ENCODE measurements around the gene ATP8A2. TPM values are rescaled to one million over a fixed set of nuclear protein-coding genes. Genes with fewer than 3 reads are reported as not detected.
"Not testable (repeated sequence)": the region's sequence is repeated elsewhere in the genome, so short reads cannot be mapped to it uniquely, and the experiment has no call there.

Gene ATP8A2
- total RNA-seq, 2 donors from 2014 or later, result 0.25 to 0.33 TPM

DNA sequence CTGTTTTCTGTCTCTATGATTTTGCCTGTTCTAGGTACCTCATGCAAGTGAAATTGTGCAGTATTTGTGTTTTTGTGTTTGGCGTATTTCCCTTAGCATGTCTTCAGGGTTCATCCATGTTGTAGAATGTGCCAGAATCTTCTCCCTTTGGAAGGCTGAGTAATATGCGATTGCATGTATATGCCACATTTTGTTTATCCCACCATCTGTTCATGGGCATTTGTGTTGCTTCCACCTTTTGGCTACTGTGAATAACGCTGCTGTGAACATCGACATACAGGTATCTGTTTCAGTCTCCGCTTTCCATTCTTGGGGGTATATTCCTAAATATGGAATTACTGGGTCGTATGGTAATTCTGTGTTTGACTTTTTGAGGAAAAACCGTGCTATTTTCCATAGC, 190.0 kb downstream of the ATP8A2 start:
- no peak for ATAC-seq
- DNase-seq (ENCODE audit: low spot score in 2 of 2), result no peak
- Mint-ChIP-seq H3K36me3 (peaks cover 0 to 4% of the 10 kb centered on the region in 2 donors), H3K9me3 (no peaks in the 10 kb centered on the region), H3K27ac (no peak overlapping the region)

GRCh38 chr13:25570185-25570584, 198.4 kb downstream of the ATP8A2 start:
- Mint-ChIP-seq H3K27ac (no peak overlapping the region), H3K36me3 (no peaks in the 10 kb centered on the region), H3K9me3 (no peaks in the 10 kb centered on the region)
- DNase-seq (ENCODE audit: low spot score in 2 of 2), result no peak
- no peak for ATAC-seq

DNA sequence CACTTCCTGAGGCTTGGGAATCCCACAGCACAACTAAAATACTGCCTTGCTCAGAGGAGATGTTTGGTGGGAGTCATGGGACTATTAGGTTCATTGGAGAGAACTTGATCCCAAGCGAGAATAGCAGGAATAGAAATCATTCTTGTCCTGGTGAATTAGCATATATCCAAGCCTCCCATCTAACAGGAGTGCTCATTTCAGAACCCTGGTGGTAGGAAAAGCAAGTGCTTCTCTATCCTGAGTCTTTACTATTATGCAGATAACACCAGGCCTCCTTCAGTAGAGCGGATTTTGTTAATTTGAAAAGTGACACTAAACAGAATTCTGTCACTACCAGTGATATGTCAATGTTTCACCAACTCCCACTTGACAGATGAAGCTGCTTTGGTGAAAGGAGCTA, 199.5 kb downstream of the ATP8A2 start:
- Mint-ChIP-seq H3K36me3 (no peaks in the 10 kb centered on the region), H3K9me3 (no peaks in the 10 kb centered on the region), H3K27ac (no peak overlapping the region)
- no peak for ATAC-seq
- no peak for DNase-seq (ENCODE audit: low spot score in 2 of 2)

DNA sequence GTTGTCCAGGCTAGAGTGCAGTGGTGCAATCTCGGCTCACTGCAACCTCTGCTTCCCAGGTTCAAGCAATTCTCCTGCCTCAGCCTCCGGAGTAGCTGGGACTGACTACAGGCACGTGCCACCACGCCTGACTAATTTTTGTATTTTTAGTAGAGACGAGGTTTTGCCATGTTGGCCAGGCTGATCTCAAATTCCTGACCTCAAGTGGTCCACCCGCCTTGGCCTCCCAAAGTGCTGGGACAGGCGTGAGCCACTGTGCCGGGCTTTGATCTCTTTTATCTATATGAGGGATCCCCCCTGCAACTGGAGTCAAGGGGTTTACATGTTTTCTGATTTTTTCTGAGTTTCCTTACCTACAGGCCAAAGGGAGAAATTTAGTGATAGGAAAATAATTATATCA, 200.4 kb downstream of the ATP8A2 start:
- not testable (repeated sequence) for H3K27ac Mint-ChIP-seq; ATAC-seq; H3K36me3 Mint-ChIP-seq; H3K9me3 Mint-ChIP-seq; DNase-seq (ENCODE audit: low spot score in 2 of 2)

DNA sequence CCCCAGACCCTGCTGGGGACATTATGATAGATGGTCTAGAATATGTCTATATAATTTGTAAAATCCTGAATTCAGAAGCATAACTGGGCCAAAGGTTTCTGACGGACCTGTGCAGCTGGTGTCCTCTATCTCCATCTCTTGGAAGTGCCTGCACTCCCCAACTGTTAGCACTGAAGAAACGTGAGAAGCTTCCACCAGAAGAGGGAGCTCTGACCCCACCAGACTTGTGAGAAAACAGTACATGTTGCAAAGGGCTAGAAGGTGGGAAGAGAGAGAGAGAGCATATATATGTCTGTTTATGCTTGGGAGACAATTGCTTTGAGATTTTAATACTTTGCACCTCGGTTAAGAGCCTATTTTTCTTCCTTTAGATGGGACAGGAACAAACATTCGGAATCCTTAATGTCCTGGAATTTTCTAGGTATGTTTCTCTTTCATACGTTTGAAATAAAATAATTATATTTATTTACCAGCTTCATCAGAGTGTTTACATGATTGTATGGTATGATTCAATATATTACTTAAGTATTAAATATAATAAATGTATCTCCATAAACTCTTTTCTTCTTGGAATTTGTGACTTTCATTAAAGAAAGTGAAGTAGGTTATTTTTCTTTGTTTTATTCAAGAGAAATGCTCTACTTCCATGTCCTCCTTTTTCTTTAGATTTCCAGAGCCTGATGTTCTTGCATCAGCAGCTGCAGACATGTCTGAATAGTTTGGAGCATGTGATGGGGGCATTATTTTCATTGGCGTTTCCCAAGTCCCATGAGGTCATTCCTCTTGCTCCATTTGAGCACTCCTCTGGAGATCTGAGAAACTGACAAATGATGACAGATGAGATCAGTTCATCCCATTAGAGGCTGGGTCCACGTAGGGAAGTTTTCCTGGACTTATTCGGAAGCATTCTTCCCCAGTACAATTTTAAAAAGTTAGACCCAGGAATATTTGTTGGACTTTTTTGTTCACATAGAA, 202.9 kb downstream of the ATP8A2 start:
- Mint-ChIP-seq H3K36me3 (no peaks in the 10 kb centered on the region), H3K27ac (no peak overlapping the region), H3K9me3 (no peaks in the 10 kb centered on the region)
- DNase-seq (ENCODE audit: low spot score in 2 of 2), result peak; percentile 57 to 75
- peak; percentile 59 to 81 for ATAC-seq

DNA sequence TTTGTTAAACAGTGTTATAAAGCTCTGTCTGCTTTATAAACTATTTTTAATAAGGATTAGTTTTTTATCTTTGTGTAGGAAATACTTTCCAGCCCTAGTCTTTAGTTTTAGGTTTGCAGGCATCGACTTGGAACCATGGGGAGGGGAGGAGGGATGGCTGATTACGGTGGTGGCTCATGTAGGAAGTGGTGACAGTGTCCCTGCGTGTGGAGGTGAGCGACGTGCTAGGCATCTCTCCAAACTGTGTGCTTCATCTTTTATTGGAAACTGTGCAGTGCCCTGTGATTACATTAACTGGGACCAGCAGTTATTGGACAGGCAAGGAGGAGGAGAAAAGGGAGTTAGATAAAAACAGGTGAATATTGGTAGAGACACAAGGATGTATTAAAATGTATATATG, 203.8 kb downstream of the ATP8A2 start:
- Mint-ChIP-seq H3K27ac (no peak overlapping the region), H3K9me3 (no peaks in the 10 kb centered on the region), H3K36me3 (no peaks in the 10 kb centered on the region)
- no peak for ATAC-seq
- DNase-seq (ENCODE audit: low spot score in 2 of 2), result no peak

GRCh38 chr13:25578526-25578925, 206.8 kb downstream of the ATP8A2 start:
- DNase-seq (ENCODE audit: low spot score in 2 of 2), result no peak
- ATAC-seq, result no peak
- no peaks in the 10 kb centered on the region for H3K9me3 Mint-ChIP-seq
- no peaks in the 10 kb centered on the region for H3K36me3 Mint-ChIP-seq
- H3K27ac Mint-ChIP-seq, result no peak overlapping the region

DNA sequence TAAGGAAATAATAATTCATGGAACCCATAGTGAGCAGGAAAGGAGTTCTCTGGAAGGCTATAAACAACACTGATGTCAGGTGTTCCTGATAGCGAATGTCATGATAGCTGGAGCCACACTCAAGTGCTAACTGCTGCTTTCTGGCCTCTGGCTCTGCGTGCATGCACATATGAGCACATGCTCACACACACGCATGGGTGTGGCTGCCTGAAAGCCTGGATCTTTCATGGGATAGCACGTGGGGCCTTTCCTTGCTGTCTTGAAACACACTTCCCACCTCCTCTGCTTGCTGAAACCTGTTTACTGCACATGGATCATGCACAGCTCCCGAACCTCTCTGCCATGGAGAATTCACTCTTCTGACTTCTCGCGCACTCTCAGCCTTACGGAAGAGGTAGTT, 207.4 kb downstream of the ATP8A2 start:
- no peak for ATAC-seq
- Mint-ChIP-seq H3K9me3 (no peaks in the 10 kb centered on the region), H3K27ac (no peak overlapping the region), H3K36me3 (no peaks in the 10 kb centered on the region)
- DNase-seq (ENCODE audit: low spot score in 2 of 2), result no peak

DNA sequence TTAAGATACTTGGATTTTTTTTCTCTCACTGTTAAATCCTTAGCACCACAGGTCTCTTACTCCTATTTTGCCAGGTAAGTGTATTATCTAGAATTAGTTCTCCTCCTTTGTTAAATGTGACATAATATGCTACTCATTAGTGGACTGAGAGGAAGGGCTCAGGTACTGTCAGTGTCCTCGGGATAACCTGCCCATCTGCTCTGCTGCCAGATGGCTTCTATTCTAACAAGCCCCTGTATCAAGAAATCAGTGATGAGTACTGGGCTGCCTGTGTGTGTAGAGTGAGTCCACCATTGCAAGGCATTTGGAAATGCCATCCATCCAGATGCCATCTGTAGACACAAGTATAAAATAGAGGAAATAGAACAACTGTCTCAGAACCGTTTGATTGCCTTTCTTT, 209.6 kb downstream of the ATP8A2 start:
- Mint-ChIP-seq H3K36me3 (no peaks in the 10 kb centered on the region), H3K27ac (no peak overlapping the region), H3K9me3 (no peaks in the 10 kb centered on the region)
- ATAC-seq (no peak), DNase-seq (ENCODE audit: low spot score in 2 of 2) (no peak)

DNA sequence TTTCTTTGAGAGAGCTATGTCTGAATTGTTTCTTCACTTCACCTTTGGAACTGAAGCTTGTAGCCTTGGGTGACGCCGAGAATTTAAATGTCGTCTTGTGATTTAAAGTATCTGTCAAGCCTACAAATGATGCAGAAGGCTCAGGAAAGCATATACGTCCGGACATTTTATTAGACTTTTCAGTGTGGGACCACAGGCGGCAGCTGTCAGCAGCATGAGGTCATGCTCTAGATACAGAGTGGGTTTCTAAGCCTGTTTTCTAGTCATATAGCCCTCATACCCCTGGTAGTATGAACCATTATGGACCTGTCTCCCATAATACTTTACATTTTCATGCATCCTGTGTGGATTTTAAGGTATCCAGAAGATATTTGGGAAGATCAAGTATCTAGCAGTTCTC, 212.3 kb downstream of the ATP8A2 start:
- no peak for DNase-seq (ENCODE audit: low spot score in 2 of 2)
- Mint-ChIP-seq H3K36me3 (no peaks in the 10 kb centered on the region), H3K27ac (no peak overlapping the region), H3K9me3 (no peaks in the 10 kb centered on the region)
- no peak for ATAC-seq

- ATAC-seq, result no peak
- Mint-ChIP-seq H3K27ac (no peak overlapping the region), H3K9me3 (no peaks in the 10 kb centered on the region), H3K36me3 (no peaks in the 10 kb centered on the region)
- DNase-seq (ENCODE audit: low spot score in 2 of 2), result no peak
Measured at GRCh38 chr13:25585000-25585399, 213.2 kb downstream of the ATP8A2 start.

DNA sequence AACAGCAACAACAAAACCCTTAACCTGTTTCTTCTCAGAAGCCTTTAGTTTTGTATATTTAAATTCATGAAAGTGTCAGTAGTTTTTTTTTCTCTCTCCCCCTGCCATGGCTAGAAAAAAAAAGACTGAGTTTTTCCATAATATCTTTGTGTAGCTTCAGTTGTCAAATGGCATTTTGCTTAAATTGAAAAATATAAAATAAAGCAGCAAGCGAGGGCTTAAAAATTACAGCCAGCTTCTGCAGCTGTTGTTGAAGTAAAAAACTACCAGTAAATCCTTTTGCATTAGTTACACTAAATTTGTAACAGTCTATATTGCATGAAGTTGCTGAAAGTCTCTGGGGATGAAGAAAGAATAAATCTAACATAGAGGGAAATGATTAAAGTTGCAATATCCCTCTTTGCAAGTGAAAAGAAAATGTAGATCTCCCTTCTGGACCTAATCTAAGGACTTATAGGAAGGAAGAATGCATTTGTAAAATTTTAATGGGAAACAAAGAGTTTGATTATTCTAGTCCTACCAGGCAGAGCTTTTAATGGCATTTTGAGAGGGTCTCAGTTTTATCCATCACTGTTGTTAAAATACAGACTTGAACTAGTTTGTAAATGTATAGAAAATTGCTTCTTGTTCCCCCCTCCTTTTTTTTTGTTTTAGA, 215.7 kb downstream of the ATP8A2 start:
- ATAC-seq (no peak), DNase-seq (ENCODE audit: low spot score in 2 of 2) (no peak)
- no peak overlapping the region for H3K27ac Mint-ChIP-seq
- H3K36me3 Mint-ChIP-seq, result no peaks in the 10 kb centered on the region
- H3K9me3 Mint-ChIP-seq, result no peaks in the 10 kb centered on the region

DNA sequence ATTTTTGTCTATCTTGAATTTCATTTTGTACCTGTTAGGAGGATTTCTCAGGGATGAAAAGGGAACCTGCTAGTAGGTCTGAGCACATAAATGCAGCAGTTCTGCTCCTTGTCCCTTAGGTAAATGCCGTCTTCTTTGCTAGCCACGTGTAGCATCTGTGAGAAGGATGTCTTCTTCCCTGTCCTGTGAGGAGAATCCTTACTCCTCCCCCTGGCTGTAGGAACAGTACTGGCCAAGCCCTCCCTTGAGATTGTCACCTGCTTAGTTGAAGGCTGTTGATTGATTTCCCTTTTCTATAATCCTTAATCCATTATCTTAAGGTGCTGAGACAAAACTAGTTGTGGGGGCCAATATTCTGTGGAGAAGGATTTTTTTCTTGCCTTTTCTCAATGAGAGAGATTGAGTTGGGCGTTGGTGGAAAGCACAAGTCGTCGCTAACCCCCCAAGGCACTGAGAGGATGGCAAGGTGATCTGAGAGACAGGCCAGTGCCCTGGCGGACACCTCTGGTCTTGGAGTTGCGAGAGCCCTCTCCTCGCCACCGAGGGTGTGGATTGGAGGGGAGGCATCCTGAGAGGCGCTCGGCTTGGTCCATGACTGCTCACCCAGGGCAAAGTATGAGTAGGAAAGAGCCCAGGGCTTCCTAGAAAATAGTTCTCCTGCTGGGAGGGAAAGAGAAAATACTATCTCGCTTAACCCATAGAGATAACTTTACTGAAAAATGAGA, 216.7 kb downstream of the ATP8A2 start:
- Mint-ChIP-seq H3K36me3 (no peaks in the 10 kb centered on the region), H3K9me3 (no peaks in the 10 kb centered on the region)
- no peak for ATAC-seq

DNA sequence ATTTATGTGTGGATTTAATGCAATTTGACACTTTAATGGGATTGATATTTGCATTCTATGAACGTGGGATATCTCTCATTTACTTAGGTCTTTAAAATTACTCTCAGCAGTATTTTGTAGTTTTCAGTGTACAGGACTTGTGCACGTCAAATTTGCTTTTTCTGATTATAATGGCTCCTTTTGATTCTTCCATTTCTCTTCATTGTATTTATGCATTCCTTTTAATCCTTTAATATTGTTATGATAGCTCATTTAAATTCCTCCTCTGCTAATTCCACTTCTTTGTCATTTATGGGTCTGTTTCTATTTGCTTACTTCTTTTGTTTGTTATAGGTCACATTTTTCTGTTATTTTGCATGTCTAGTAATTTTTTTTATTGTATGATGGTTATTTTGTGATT, 226.6 kb downstream of the ATP8A2 start:
- no peak for ATAC-seq
- H3K36me3 Mint-ChIP-seq, result no peaks in the 10 kb centered on the region
- DNase-seq (ENCODE audit: low spot score in 2 of 2), result no peak

More for the DNA sequence above, 216.7 kb downstream of the ATP8A2 start:
- H3K27ac Mint-ChIP-seq, result no peak overlapping the region
- no peak for DNase-seq (ENCODE audit: low spot score in 2 of 2)

DNA sequence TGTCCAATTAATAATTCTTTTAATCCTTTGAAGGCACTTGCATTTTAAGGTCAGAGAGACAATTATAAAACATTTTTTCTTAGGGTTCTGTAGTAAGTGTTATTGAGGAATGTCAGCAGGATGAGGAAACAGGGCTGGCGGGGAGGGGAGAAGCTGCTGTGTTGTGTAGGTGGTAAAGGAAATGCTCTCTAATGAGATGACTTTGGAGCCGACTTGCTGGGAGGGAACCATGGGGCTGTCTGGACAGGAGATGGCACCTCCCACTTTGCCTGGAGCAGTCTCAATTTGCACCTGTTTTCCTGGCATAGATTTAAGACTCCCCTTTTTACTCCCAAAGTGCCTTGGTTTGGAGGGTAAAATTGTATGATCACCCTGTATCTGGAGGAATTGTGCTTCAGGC, 230.4 kb downstream of the ATP8A2 start:
- no peak for ATAC-seq
- Mint-ChIP-seq H3K9me3 (no peaks in the 10 kb centered on the region), H3K27ac (no peak overlapping the region), H3K36me3 (no peaks in the 10 kb centered on the region)
- no peak for DNase-seq (ENCODE audit: low spot score in 2 of 2)

More for the DNA sequence above, 226.6 kb downstream of the ATP8A2 start:
- no peak overlapping the region for H3K27ac Mint-ChIP-seq
- H3K9me3 Mint-ChIP-seq, result no peaks in the 10 kb centered on the region

GRCh38 chr13:25604106-25604505, 232.3 kb downstream of the ATP8A2 start:
- ATAC-seq (no peak), DNase-seq (ENCODE audit: low spot score in 2 of 2) (no peak)
- no peak overlapping the region for H3K27ac Mint-ChIP-seq
- H3K36me3 Mint-ChIP-seq, result no peaks in the 10 kb centered on the region
- H3K9me3 Mint-ChIP-seq, result no peaks in the 10 kb centered on the region

DNA sequence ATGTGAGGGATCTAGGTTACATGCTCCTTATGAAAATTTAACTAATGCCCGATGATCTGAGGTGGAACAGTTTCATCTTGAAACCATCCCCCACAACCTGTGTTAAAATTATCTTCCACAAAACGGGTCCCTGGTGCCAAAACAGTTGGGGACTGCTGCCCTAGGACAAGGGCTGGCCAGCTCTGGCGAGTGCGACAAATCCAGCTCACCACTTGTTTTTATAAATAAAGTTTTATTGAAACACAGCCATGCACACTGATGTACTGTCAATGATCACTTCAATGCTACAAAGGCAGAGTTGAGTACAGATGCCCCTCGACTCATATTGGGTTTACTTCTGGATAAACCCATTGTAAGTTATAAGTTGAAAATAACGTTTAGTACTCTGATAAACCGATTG, 235.3 kb downstream of the ATP8A2 start:
- ATAC-seq, result no peak
- H3K36me3 Mint-ChIP-seq, result peaks cover 10 to 12% of the 10 kb centered on the region in 2 donors
- no peak overlapping the region for H3K27ac Mint-ChIP-seq

More for the DNA sequence above, 235.3 kb downstream of the ATP8A2 start:
- peaks cover 10 to 16% of the 10 kb centered on the region in 2 donors for H3K9me3 Mint-ChIP-seq
- no peak for DNase-seq (ENCODE audit: low spot score in 2 of 2)

All from activated naive CD4-positive, alpha-beta T cell treated with anti-CD3 and anti-CD28 coated beads, Interleukin-2, amount 50 U/mL, for 72 hours (primary cell).